ENCODE results near the gene PITPNC1.
"Not testable (repeated sequence)": the region's sequence is repeated elsewhere in the genome, so short reads cannot be mapped to it uniquely, and the experiment has no call there.

Gene PITPNC1

GRCh38 chr17:67648032-67648905 is 271.2 kb downstream of the PITPNC1 start:
- no peak for DNase-seq (ENCODE audit: low read depth, low spot score)

- not testable (repeated sequence) for DNase-seq (ENCODE audit: low read depth, low spot score)
Observed at GRCh38 chr17:67648906-67649295, 271.8 kb downstream of the PITPNC1 start.

DNA sequence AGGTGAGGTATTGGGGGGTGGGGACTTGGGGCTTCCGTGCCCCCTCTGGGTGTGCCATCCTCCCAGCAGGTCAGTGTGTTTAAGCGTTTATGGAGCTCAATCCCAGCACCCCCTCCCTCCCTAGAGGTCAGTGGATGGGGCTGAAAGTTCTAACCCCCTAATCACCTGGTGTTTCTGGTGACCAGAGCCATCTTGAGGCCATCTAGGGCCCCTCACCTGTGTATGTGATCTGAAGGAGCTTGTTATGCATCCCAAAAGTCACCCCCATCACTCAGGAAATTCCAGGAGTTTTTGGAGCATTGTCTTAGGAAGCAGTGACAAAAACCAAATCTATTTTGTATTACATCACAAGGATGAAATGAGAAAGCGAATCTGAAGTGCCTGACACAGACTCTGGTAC is 272.8 kb downstream of the PITPNC1 start:
- DNase-seq (ENCODE audit: low read depth, low spot score): no peak

GRCh38 chr17:67651218-67651579 is 274.1 kb downstream of the PITPNC1 start:
- not testable (repeated sequence) for DNase-seq (ENCODE audit: low read depth, low spot score)

GRCh38 chr17:67652433-67652832 is 275.4 kb downstream of the PITPNC1 start:
- no peak for DNase-seq (ENCODE audit: low read depth, low spot score)

DNA sequence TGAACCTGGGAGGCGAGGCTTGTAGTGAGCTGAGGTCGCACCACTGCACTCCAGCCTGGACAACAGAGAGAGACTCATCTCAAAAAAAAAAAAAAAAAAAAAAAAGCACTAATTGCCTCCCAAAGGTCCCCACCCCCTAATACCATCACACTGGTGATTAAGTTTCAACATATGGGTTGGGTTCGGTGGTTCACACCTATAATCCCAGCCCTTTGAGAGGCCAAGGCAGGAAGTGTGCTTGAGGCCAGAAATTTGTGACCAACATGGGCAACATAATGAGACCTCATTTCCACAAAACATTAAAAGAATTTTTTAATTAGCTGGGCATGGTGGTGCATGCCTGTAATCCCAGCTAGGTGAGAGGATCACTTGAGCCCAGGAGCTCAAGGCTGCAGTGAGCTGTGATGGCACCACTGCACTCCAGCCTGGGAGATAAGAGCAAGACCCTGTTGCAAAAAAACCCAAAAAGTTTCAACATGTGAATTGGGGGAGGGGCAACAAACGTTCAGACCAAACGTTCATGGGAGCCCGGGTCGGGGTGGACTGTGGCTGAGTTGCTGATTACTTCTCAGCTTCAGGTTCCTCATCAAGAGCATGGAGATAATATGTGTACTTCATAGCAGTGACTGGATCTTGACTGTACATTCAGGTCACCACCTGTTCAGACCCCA is 278.5 kb downstream of the PITPNC1 start:
- DNase-seq (ENCODE audit: low read depth, low spot score): no peak

DNA sequence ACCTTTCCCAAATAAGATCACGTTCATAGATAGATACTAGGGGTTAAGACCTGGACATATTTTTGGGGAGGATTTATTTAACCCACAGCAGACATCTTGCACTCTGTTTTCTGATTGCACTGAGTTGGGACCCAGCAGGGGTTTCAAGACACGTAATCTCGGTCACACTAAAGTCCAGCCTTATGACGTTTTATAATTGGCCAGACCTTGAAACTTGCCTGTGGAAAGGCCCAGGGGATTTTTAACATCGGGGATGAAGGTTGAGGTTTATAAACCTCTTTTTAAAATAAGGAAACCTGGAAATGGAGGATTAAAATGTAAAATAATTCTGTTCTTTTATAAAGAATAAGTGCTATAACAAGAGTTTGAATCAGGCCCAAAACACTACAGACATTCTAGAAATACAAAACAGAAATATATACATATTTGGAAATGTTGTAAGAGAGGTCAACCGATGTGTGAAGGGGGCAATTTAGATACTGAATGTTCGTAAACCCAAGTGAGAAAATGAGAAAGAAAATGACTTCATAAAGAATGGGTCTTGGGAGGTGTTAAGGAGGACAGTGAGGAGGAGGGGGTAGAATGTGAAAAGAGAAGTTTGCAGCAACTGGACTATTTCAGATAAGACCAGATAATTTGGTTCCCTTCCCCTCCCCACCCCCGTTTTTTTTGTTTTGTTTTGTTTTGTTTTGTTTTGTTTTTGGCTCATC is 279.6 kb downstream of the PITPNC1 start:
- no peak for DNase-seq (ENCODE audit: low read depth, low spot score)

- DNase-seq (ENCODE audit: low read depth, low spot score): no peak
Observed at GRCh38 chr17:67657596-67657995, 280.5 kb downstream of the PITPNC1 start.

- DNase-seq (ENCODE audit: low read depth, low spot score): no peak
Observed at GRCh38 chr17:67658265-67658664, 281.2 kb downstream of the PITPNC1 start.

DNA sequence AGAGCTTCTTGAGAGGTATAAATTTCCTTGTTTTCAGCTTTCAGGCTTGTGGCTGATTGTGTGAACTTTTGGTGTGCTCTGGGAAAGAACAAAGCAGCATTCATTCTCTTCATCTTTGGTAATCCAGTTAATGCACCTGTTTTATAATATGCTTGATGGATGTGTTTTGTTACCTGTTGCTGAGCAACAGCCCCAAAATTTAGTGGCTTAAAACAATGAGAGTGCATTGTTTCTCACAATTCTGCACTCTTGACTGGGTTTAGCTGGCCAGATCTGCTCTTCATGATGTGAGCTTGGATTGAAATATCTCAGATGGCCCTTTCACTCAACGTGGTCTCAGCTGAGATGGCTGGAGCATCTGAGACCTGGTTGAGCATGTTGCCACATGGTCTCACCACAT is 281.9 kb downstream of the PITPNC1 start:
- DNase-seq (ENCODE audit: low read depth, low spot score): no peak

DNA sequence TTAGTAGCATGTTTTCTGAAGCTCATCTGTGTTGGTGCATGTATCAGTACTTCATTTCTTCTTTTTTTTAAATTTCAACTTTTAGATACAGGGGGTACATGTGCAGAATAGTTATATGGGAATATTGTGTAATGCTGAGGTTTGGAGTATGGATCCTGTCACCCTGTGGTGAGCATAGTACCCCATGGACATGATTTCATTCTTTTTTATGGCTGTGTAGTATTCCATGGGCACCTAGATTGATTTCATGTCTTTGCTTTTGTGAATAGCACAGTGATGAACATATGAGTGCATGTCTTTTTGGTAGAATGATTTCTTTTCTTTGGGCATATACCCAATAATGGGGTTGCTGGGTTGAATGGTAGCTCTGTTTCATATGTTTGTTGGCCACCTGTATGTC is 285.6 kb downstream of the PITPNC1 start:
- no peak for DNase-seq (ENCODE audit: low read depth, low spot score)

GRCh38 chr17:67663457-67663856 is 286.4 kb downstream of the PITPNC1 start:
- DNase-seq (ENCODE audit: low read depth, low spot score): no peak

GRCh38 chr17:67666028-67666427 is 288.9 kb downstream of the PITPNC1 start:
- no peak for DNase-seq (ENCODE audit: low read depth, low spot score)

DNA sequence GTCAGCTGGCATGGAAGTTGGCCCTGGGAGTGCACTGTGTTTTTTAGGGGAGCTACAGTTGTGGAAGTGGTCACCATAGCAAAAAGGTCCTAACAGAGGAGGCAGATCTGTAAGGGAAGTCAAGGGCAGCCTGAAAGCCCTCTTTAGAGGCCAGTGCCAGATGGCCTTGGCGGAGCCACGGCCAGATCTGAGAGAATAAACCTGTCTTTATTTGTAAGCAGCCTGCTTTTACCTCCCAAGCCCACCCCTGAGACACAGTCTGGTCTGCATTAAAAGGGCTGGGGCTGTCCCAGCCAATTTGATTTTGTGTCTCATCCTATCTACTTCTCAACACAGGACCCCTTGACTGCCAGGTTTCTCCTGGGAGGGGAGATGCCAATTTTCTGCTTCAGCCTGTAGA is 289.6 kb downstream of the PITPNC1 start:
- DNase-seq (ENCODE audit: low read depth, low spot score): no peak

DNA sequence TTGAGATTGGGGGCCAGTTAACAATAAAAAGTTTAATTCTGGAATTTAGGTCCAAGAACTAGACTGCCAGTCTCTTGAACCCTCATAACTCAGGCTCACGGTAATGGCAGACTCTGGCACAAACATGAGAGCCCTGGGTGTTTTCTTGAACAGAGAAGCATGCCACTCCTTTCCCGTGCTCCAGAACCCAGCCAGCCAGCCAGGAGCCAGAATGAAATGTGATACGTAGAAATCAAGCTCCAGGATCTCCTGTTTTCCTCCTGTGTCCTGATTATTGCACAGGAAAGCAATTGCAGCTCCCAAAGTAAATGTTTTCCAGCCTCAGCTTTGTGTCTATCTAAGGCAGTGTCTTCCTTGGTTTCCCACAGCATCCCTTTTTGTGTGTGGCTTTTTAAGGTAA is 294.4 kb downstream of the PITPNC1 start:
- no peak for DNase-seq (ENCODE audit: low read depth, low spot score)

DNA sequence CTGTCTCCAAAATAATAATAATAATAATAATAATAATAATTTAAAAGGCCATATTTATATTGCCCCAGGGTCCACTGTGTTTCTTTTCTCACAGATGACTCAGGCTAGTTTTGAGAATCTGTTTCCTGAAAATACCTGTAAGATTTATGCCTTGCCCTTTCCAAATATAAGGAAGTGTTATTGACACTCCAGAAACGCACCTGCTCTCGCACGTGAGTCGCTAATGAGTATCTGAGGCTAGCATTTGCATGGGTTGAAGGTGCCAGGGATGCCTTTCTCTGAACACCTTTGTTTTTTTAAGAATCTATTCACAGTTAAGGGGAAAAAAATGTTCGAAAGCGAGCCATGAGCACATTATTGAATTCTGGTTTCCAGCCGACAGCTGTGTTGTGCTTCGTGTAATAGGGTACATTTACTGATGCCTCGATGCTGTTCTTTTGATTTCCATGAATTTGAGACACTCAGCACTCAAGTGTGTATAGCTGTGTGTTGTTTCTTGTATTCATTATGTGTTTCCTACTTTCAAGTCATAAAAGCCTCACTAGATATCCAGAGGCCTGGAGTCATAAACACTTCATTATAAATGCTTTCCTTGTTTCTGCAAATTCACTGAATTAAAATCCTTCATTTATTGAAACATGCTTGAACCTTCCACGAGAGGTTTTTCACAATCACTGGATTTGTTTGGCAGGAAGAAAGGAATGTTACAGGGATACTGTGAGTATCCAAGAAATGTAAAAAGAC is 295.7 kb downstream of the PITPNC1 start:
- DNase-seq (ENCODE audit: low read depth, low spot score): no peak

- DNase-seq (ENCODE audit: low read depth, low spot score): no peak
Observed at GRCh38 chr17:67675481-67675880, 298.4 kb downstream of the PITPNC1 start.

DNA sequence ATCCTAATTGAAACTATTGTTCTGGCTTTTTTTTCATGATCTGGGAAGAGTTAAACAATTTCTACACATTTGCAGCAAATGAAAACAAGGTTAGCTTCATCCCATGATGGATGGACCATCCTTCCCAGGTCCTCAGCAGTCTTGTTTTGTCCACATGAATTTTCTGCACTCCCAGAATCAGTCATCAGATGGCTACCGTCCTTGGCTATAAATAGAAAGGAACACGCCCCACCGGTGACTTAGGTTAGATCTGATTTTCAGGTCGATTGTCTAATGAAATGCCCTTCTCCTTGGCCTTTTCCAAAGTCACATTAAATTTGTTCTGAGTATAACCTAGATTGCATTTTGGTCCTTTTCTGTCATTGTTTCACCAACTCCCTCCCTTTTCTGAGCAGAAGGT is 299.2 kb downstream of the PITPNC1 start:
- DNase-seq (ENCODE audit: low read depth, low spot score): no peak

DNA sequence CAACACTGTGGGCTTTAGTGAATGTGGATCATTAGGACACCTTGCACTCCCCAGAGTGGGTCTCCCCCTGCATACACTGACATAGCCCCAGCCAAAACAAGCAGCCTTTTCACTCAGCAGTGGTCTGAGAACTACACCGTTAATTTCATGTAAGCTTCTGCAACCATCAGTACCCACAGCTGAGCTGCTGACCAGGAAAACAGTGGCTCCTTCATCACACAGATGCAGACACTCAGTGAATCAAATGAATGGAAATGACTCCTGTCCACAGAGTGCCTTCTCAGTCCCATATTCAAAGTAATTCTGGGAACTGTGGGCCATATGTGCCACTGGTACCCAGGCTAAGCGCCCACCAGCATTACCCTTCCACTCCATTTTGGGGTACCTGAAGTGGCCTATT is 301.3 kb downstream of the PITPNC1 start:
- DNase-seq (ENCODE audit: low read depth, low spot score): no peak

DNA sequence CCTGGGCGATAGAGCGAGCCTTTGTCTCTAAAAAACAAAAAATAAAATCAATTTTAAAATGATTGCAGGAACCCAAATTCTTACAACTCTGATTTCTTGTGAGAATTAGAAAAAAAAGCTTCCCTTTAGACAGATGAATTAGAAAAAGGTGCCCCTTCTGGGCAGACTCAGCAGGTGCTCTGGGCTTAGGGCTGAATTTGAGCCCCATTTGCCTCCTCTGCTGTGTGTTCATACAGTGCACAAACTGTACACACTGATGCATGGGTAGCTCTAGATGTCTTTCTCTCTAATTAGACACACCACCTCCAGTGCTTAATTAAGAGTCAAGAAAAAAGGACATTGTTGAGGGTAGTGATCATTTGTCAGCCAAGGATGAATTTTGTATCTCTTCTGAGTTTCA is 302.1 kb downstream of the PITPNC1 start:
- no peak for DNase-seq (ENCODE audit: low read depth, low spot score)

DNA sequence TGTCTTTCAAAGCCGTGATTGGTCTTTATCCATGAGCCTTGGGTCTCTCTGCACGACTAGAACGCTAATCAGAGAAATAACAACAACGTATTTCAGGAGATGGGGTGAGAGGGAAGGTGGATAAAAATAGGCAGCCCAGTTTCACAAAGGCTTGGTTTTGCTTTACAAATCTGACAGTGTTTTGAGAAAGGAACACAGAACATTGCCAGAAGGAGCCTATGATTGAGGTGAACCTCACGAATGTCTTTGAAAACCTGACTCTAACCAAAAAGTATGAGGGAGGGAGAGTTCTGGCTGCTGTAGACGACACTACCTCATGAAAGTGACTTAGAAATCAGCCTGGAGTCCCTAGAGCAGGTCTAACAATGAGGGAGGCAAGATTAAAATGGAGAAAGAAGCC is 302.6 kb downstream of the PITPNC1 start:
- DNase-seq (ENCODE audit: low read depth, low spot score): no peak
